Measurements from ENCODE around the gene CRYBG2. TPM values are rescaled to one million over a fixed set of nuclear protein-coding genes. Genes with fewer than 3 reads are reported as not detected.

The CRYBG2 gene
- total and polyA plus RNA-seq, 2 of the 8 experiments (the other 6 are each of a cell fraction or from before 2014, with no cell fraction given): 14.2 to 17.0 TPM

- H3K4me3 ChIP-seq (ENCODE audit: extremely low read depth in 1 of 4, insufficient read depth in 2 of 4, low read depth in 3 of 4, low read length in 4 of 4): no peak overlapping the region
- ChIA-PET POLR2A (ENCODE audit: partially characterized antibody) (interaction anchor here (0.9 to 6.3 kb wide), 4 partner anchors 9 to 67 kb away, joined by 3 to 44 read pairs (median 12); partner anchors contain the start of gene LIN28A), CTCF (ENCODE audit: partially characterized antibody) (interaction anchor here (0.6 to 6.6 kb wide), 10 partner anchors 9 to 551 kb away, joined by 3 to 52 read pairs (median 4); no protein-coding TSS in a partner anchor)
- no peak overlapping the region for H3K56ac ChIP-seq (replicated peaks; ENCODE audit: insufficient read length, low read depth, low read length)
- no peaks in the 10 kb centered on the region for H3K36me3 ChIP-seq (ENCODE audit: control insufficient read depth in 2 of 4, insufficient read depth in 4 of 4, low read length in 3 of 4)
- no peak overlapping the region for H3K14ac ChIP-seq (ENCODE audit: insufficient read length)
- H2BK20ac ChIP-seq (ENCODE audit: low read length): no peak overlapping the region
- no peak overlapping the region for H2AK5ac ChIP-seq (ENCODE audit: low read depth, low read length)
- no peak overlapping the region for H3K4me2 ChIP-seq (ENCODE audit: insufficient read depth in 1 of 2, low read depth in 2 of 2, low read length in 2 of 2)
- no peak overlapping the region for H3K4ac ChIP-seq (replicated peaks; ENCODE audit: insufficient read length, low read depth, low read length)
- no peak overlapping the region for H3K18ac ChIP-seq (ENCODE audit: extremely low read depth, low read length)
- H2BK15ac ChIP-seq (ENCODE audit: low read length): no peak overlapping the region
- no peak for FAIRE-seq
- DNase-seq (ENCODE audit: low read depth in 1 of 2, low spot score in 2 of 2): no peak
- H3K23ac ChIP-seq (ENCODE audit: insufficient read length): no peak overlapping the region
- H3K9ac ChIP-seq (replicated peaks in 1 of 4; ENCODE audit: extremely low read depth in 1 of 4, low read depth in 3 of 4, low read length in 3 of 4): no peak overlapping the region
- no peaks in the 10 kb centered on the region for H3K79me1 ChIP-seq (ENCODE audit: low read depth, low read length)
- no peak overlapping the region for H2AFZ ChIP-seq (ENCODE audit: low read length)
- TF ChIP-seq RAD21 (IDR thresholded peaks at IDR 0.05 in 1 of 2, conservative IDR thresholded peaks at IDR 0.05 in 1 of 2; ENCODE audit: low read depth in 2 of 2, low read length in 2 of 2): no peak
- TF ChIP-seq NRF1 (IDR thresholded peaks at IDR 0.05; ENCODE audit: low read depth, low read length): no peak
- no peak for TF ChIP-seq ZNF274 (IDR thresholded peaks at IDR 0.05; ENCODE audit: borderline replicate concordance, extremely low read depth, low read length)
- no peak for TF ChIP-seq CTBP2 (IDR thresholded peaks at IDR 0.05; ENCODE audit: borderline replicate concordance, insufficient read depth, insufficient read length, low read length)
- TF ChIP-seq TAF7 (optimal IDR thresholded peaks at IDR 0.05; ENCODE audit: borderline replicate concordance, low read depth, low read length): no peak
- no peak for TF ChIP-seq GABPA (IDR thresholded peaks at IDR 0.05; ENCODE audit: borderline replicate concordance, insufficient read depth, low read length)
- no peak for TF ChIP-seq ATF2 (IDR thresholded peaks at IDR 0.05; ENCODE audit: low read length)
- no peak for TF ChIP-seq CBX5 (IDR thresholded peaks at IDR 0.05; ENCODE audit: low read depth, low read length)
- peak overlapping the region; percentile 27 for H4K91ac ChIP-seq (replicated peaks; ENCODE audit: insufficient read length, low read length)
- H2BK12ac ChIP-seq (ENCODE audit: low read depth, low read length): no peak overlapping the region
- no peak overlapping the region for H4K8ac ChIP-seq (ENCODE audit: extremely low read depth, insufficient read depth, low read length)
- no peaks in the 10 kb centered on the region for H3K23me2 ChIP-seq (ENCODE audit: low read depth, low read length)
- H3K27ac ChIP-seq (ENCODE audit: low read depth, low read length): no peak overlapping the region
- H3K9me3 ChIP-seq (ENCODE audit: insufficient read depth in 2 of 2, low read depth in 1 of 2, low read length in 1 of 2): no peaks in the 10 kb centered on the region
- peaks cover 2 to 8% (median 5%) of the 10 kb centered on the region in 4 experiments for H3K4me1 ChIP-seq (replicated peaks in 1 of 4; ENCODE audit: control insufficient read depth in 3 of 4, insufficient read depth in 4 of 4, low read length in 3 of 4)
- H3K27me3 ChIP-seq (replicated peaks in 1 of 4; ENCODE audit: control insufficient read depth in 3 of 4, extremely low read depth in 1 of 4, insufficient read depth in 3 of 4, low read length in 3 of 4): no peaks in the 10 kb centered on the region
- H2BK5ac ChIP-seq (ENCODE audit: low read depth, low read length): no peak overlapping the region; the same call in 1 of the 2 replicates
- H4K5ac ChIP-seq (ENCODE audit: insufficient read length, low read depth, low read length): no peak overlapping the region
- H3K79me2 ChIP-seq (ENCODE audit: control insufficient read depth in 1 of 2, insufficient read depth in 2 of 2, low read length in 2 of 2): no peaks in the 10 kb centered on the region
- H2BK120ac ChIP-seq (replicated peaks; ENCODE audit: low read depth, low read length): no peak overlapping the region
- WGBS, 2 experiments (ENCODE audit: extremely low coverage in 1 of 2, insufficient coverage in 1 of 2, insufficient read length in 1 of 2, insufficient replicate concordance in 2 of 2, low coverage in 1 of 2, low lambda C conversion rate in 2 of 2, missing lambda C conversion rate in 1 of 2): 92% methylated on average over 10 of the region's 15 CpGs; no CpG with 5 or more reads in 1 of the 2 experiments
- H4K20me1 ChIP-seq (replicated peaks in 1 of 2; ENCODE audit: control insufficient read depth in 1 of 2, insufficient read depth in 2 of 2, low read length in 2 of 2): no peaks in the 10 kb centered on the region
Observed at GRCh38 chr1:26345718-26346117, 8.2 kb downstream of the CRYBG2 start.
